ENCODE data around the gene MORC1. TPM values are rescaled to one million over a fixed set of nuclear protein-coding genes. Genes with fewer than 3 reads are reported as not detected.

Gene MORC1
- total RNA-seq, 2 experiments from 2014 or later: not detected

- Mint-ChIP-seq H3K27ac (no peak overlapping the region), H3K9me3 (no peaks in the 10 kb centered on the region), H3K4me1 (ENCODE audit: low read depth) (no peaks in the 10 kb centered on the region), H3K4me3 (no peak overlapping the region), H3K36me3 (ENCODE audit: low read depth) (no peaks in the 10 kb centered on the region), H3K27me3 (ENCODE audit: low read depth) (peaks cover 6% of the 10 kb centered on the region)
- intact Hi-C loops (cut with micrococcal nuclease): no loop called here
- CTCF ChIA-PET: interaction anchor here (0.7 to 1.8 kb wide), 2 partner anchors 72 to 99 kb away, joined by 3 to 4 read pairs; no protein-coding TSS in a partner anchor
- DNase-seq: no peak
Measured at GRCh38 chr3:108951820-108952501, 166.0 kb downstream of the MORC1 start.

GRCh38 chr3:108947855-108948254 is 170.1 kb downstream of the MORC1 start:
- H3K9me3 Mint-ChIP-seq: no peaks in the 10 kb centered on the region
- intact Hi-C loops (cut with micrococcal nuclease): no loop called here
- no peak overlapping the region for H3K27ac Mint-ChIP-seq
- DNase-seq: no peak
- no peaks in the 10 kb centered on the region for H3K36me3 Mint-ChIP-seq (ENCODE audit: low read depth)
- H3K4me3 Mint-ChIP-seq: no peak overlapping the region
- CTCF ChIA-PET: no interaction called here
- peaks cover 4% of the 10 kb centered on the region for H3K27me3 Mint-ChIP-seq (ENCODE audit: low read depth)
- H3K4me1 Mint-ChIP-seq (ENCODE audit: low read depth): peaks cover 2% of the 10 kb centered on the region

GRCh38 chr3:108946292-108947285 is 171.3 kb downstream of the MORC1 start:
- Mint-ChIP-seq H3K27me3 (ENCODE audit: low read depth) (peaks cover 4% of the 10 kb centered on the region), H3K9me3 (no peaks in the 10 kb centered on the region), H3K36me3 (ENCODE audit: low read depth) (no peaks in the 10 kb centered on the region), H3K27ac (no peak overlapping the region), H3K4me1 (ENCODE audit: low read depth) (peaks cover 2% of the 10 kb centered on the region), H3K4me3 (no peak overlapping the region)
- CTCF ChIA-PET: no interaction called here
- intact Hi-C loops (cut with micrococcal nuclease): no loop called here
- DNase-seq: no peak

- no peak for DNase-seq
- Mint-ChIP-seq H3K27me3 (ENCODE audit: low read depth) (no peaks in the 10 kb centered on the region), H3K9me3 (no peaks in the 10 kb centered on the region), H3K27ac (no peak overlapping the region), H3K4me1 (ENCODE audit: low read depth) (no peaks in the 10 kb centered on the region), H3K4me3 (no peak overlapping the region), H3K36me3 (ENCODE audit: low read depth) (no peaks in the 10 kb centered on the region)
- intact Hi-C loops (cut with micrococcal nuclease): no loop called here
- CTCF ChIA-PET: no interaction called here
Measured at GRCh38 chr3:108940568-108941263, 177.2 kb downstream of the MORC1 start.

- intact Hi-C loops (cut with micrococcal nuclease): no loop called here
- Mint-ChIP-seq H3K36me3 (ENCODE audit: low read depth) (no peaks in the 10 kb centered on the region), H3K27me3 (ENCODE audit: low read depth) (no peaks in the 10 kb centered on the region), H3K27ac (no peak overlapping the region), H3K9me3 (no peaks in the 10 kb centered on the region), H3K4me1 (ENCODE audit: low read depth) (no peaks in the 10 kb centered on the region), H3K4me3 (no peak overlapping the region)
- CTCF ChIA-PET: no interaction called here
- DNase-seq: no peak
Measured at GRCh38 chr3:108940166-108940565, 177.8 kb downstream of the MORC1 start.

- no peaks in the 10 kb centered on the region for H3K27me3 Mint-ChIP-seq (ENCODE audit: low read depth)
- DNase-seq: no peak
- H3K4me1 Mint-ChIP-seq (ENCODE audit: low read depth): no peaks in the 10 kb centered on the region
- no peaks in the 10 kb centered on the region for H3K36me3 Mint-ChIP-seq (ENCODE audit: low read depth)
- intact Hi-C loops (cut with micrococcal nuclease): no loop called here
- H3K27ac Mint-ChIP-seq: no peak overlapping the region
- H3K4me3 Mint-ChIP-seq: no peak overlapping the region
- CTCF ChIA-PET: no interaction called here
- H3K9me3 Mint-ChIP-seq: peaks cover 2% of the 10 kb centered on the region
Measured at GRCh38 chr3:108936924-108937689, 180.8 kb downstream of the MORC1 start.

- H3K27me3 Mint-ChIP-seq (ENCODE audit: low read depth): peaks cover 4% of the 10 kb centered on the region
- CTCF ChIA-PET: interaction anchor here (0.8 kb wide), 1 partner anchor 172 kb away, joined by 7 read pairs; no protein-coding TSS in a partner anchor
- intact Hi-C loops (cut with micrococcal nuclease): no loop called here
- no peak for DNase-seq
- peaks cover 6% of the 10 kb centered on the region for H3K9me3 Mint-ChIP-seq
- no peak overlapping the region for H3K27ac Mint-ChIP-seq
- no peak overlapping the region for H3K4me3 Mint-ChIP-seq
- H3K4me1 Mint-ChIP-seq (ENCODE audit: low read depth): no peaks in the 10 kb centered on the region
- peaks cover 2% of the 10 kb centered on the region for H3K36me3 Mint-ChIP-seq (ENCODE audit: low read depth)
Measured at GRCh38 chr3:108931035-108931434, 186.9 kb downstream of the MORC1 start.

- Mint-ChIP-seq H3K9me3 (no peaks in the 10 kb centered on the region), H3K27ac (no peak overlapping the region), H3K4me1 (ENCODE audit: low read depth) (peaks cover 11% of the 10 kb centered on the region), H3K4me3 (no peak overlapping the region), H3K36me3 (ENCODE audit: low read depth) (no peaks in the 10 kb centered on the region), H3K27me3 (ENCODE audit: low read depth) (no peaks in the 10 kb centered on the region)
- intact Hi-C loops (cut with micrococcal nuclease): loop anchor here (5.0 kb wide), 1 partner anchor 163 kb away; no protein-coding TSS in a partner anchor
- no peak for DNase-seq
- CTCF ChIA-PET: interaction anchor here (1.4 to 10.7 kb wide), 2 partner anchors 245 to 256 kb away, joined by 3 to 114 read pairs; no protein-coding TSS in a partner anchor
Measured at GRCh38 chr3:108918866-108919265, 199.1 kb downstream of the MORC1 start.

- intact Hi-C loops (cut with micrococcal nuclease): loop anchor here (1.0 to 5.0 kb wide), 7 partner anchors 52 to 426 kb away; partner anchors contain the start of genes CIP2A and DZIP3
- H3K4me3 Mint-ChIP-seq: peak overlapping the region; percentile 29
- no peaks in the 10 kb centered on the region for H3K9me3 Mint-ChIP-seq
- H3K27ac Mint-ChIP-seq: peak overlapping the region; percentile 1
- H3K4me1 Mint-ChIP-seq (ENCODE audit: low read depth): peaks cover 12% of the 10 kb centered on the region
- CTCF ChIA-PET: interaction anchor here (0.6 to 10.7 kb wide), 53 partner anchors 9 to 434 kb away, joined by 3 to 114 read pairs (median 4); no protein-coding TSS in a partner anchor
- H3K27me3 Mint-ChIP-seq (ENCODE audit: low read depth): no peaks in the 10 kb centered on the region
- peak; percentile 81 for DNase-seq
- no peaks in the 10 kb centered on the region for H3K36me3 Mint-ChIP-seq (ENCODE audit: low read depth)
Measured at GRCh38 chr3:108914774-108915641, 202.9 kb downstream of the MORC1 start.

GRCh38 chr3:108909799-108910198 is 208.1 kb downstream of the MORC1 start:
- Mint-ChIP-seq H3K9me3 (no peaks in the 10 kb centered on the region), H3K4me1 (ENCODE audit: low read depth) (peaks cover 14% of the 10 kb centered on the region), H3K27ac (no peak overlapping the region), H3K36me3 (ENCODE audit: low read depth) (no peaks in the 10 kb centered on the region), H3K27me3 (ENCODE audit: low read depth) (no peaks in the 10 kb centered on the region), H3K4me3 (no peak overlapping the region)
- DNase-seq: no peak
- intact Hi-C loops (cut with micrococcal nuclease): no loop called here
- CTCF ChIA-PET: interaction anchor here (0.5 kb wide), 1 partner anchor 13 kb away, joined by 3 read pairs; no protein-coding TSS in a partner anchor

All from activated naive CD4-positive, alpha-beta T cell treated with anti-CD3 and anti-CD28 coated beads for 36 hours (primary cell).